Fibroblast of the aortic adventitia (primary cell): ENCODE measurements around the gene FAM83D. TPM values are rescaled to one million over a fixed set of nuclear protein-coding genes. Genes with fewer than 3 reads are reported as not detected.

Experiments used
- DNase-seq: peaks from one replicate; pipeline ENCODE4 v3.0.0-alpha.2; 2010; ENCODE audit warnings: low read depth
- H3K4me3 ChIP-seq: 2 replicates; pipeline ENCODE4 v1.5.1; 2011; ENCODE audit warnings: low read depth, mild to moderate bottlenecking, control low read depth, low read length, moderate library complexity
- total RNA-seq: library from RNA; depleted of rRNA; stranded (reverse); fragments of >200 nt; gene quantifications from 2 replicates; pipeline ENCODE4 v1.2.3, GENCODE V29; 2012; ENCODE audit warnings: low replicate concordance
- TF ChIP-seq, protein P1 (sequence below): IDR thresholded peaks from 2 replicates; pipeline ENCODE4 v1.5.1; 2011; ENCODE audit warnings: mild to moderate bottlenecking, low read length, control low read depth, inconsistent platforms; ENCODE audit not compliant: insufficient read depth

The FAM83D gene
- total RNA-seq, 1 donor: 16.7 TPM

DNA sequence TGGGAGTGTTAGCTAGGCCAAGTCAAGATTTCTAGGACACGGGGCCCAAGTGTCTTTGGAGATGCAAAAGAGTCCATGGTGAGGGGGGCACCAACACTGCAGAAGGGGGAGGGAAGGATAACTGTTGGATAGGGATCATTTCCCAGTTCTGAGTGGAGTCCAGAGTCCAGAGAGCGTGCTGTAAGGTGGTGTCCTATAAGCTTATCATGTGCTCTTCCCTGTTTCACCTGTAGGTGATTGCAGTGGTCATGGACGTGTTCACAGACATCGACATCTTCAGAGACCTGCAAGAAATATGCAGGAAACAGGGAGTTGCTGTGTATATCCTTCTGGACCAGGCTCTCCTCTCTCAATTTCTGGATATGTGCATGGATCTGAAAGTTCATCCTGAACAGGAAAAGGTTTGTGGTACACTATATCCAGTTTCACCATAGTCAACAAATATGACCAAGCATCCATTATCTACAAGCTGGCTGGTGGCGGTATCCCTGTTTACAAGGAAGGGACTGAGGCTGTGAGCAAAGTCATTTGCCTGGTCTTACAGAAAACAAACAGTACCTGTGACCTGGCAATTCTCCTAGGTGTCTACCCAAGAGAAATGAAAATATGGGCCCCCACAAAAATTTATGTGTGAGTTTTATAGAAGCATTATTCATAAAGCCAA is 15.6 kb downstream of the FAM83D start:
- TF ChIP-seq, protein P1, sequence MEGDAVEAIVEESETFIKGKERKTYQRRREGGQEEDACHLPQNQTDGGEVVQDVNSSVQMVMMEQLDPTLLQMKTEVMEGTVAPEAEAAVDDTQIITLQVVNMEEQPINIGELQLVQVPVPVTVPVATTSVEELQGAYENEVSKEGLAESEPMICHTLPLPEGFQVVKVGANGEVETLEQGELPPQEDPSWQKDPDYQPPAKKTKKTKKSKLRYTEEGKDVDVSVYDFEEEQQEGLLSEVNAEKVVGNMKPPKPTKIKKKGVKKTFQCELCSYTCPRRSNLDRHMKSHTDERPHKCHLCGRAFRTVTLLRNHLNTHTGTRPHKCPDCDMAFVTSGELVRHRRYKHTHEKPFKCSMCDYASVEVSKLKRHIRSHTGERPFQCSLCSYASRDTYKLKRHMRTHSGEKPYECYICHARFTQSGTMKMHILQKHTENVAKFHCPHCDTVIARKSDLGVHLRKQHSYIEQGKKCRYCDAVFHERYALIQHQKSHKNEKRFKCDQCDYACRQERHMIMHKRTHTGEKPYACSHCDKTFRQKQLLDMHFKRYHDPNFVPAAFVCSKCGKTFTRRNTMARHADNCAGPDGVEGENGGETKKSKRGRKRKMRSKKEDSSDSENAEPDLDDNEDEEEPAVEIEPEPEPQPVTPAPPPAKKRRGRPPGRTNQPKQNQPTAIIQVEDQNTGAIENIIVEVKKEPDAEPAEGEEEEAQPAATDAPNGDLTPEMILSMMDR: no peak
- no peak overlapping the region for H3K4me3 ChIP-seq
- no peak for DNase-seq

DNA sequence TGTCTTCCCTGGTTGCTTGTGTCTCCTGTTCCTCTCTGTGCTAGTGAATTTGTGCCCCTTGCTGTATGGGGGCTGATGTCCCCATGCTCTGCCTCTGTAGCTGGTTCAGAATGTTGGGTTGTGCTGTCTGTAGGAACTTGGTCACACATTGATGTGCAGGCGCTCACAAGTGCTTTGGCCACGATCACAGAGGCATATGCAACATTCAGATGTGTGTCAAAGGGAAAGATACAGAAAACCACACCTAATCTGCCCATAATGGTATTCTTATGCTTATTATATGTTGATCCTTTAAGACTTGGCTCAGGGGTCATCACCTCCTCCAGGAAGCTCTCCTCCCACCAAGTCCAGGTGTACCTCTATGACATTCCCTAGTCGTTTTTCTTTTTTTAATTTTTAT is 18.8 kb downstream of the FAM83D start:
- DNase-seq: no peak
- no peak overlapping the region for H3K4me3 ChIP-seq
- TF ChIP-seq, protein P1: no peak

DNA sequence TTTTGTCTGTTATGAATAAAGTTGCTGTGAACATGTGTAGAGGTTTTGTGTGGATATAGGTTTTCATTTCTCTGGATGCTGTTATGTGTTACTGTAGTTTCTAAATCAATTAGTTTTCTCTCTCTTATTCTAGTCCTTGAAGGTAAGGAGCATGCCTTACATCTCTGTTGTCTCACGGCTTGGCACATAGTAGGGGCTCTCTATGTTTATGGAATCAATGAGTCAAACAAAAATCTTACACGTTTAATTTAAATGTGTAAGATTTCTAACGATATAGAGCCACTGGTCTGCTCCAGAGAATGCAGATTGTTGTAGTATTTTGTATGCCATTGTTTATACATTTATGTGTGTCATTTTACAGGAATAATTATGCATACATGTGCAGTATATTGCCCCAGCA is 20.6 kb downstream of the FAM83D start:
- H3K4me3 ChIP-seq: no peak overlapping the region
- TF ChIP-seq, protein P1: no peak
- no peak for DNase-seq

DNA sequence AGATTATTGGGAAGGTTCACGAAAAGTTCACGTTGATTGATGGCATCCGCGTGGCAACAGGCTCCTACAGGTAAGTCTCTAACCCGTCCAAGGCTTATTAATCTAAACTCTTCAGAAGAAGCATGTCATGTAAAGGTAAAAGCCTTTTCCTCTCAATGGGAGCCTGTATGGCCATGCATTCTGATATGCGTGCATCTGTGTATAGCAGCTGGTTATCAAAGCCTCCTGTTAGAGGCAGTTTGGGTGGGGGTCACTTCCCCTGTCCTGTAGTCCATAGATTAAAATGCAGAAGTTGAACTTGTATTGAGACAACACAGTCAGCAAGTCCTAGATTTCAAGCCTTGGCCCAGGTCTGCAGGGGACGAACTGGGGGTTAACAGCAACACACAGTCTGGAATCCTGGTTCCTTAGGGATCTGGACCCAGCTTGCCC is 21.7 kb downstream of the FAM83D start:
- TF ChIP-seq, protein P1: no peak
- no peak for DNase-seq
- no peak overlapping the region for H3K4me3 ChIP-seq

DNA sequence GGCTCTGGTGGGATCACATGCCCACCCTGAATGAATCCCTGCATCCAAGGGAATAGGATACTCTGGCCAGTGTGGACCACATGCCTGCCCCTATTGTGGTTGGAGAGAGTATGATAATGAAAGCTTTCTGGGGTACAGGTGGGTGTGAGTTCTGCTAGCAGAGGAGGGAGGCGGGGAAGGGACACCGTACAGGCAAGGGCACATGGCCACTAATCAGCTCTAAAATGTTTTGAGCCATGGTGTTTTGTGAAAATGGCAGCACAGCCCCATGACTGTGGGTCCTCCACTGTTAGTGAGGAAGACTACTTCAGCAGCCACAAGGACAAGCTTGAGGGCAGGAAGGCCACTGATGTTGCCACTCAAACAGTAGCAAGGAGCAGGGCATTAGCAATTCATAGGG is 24.0 kb downstream of the FAM83D start:
- no peak for DNase-seq
- no peak overlapping the region for H3K4me3 ChIP-seq
- TF ChIP-seq, protein P1: no peak

DNA sequence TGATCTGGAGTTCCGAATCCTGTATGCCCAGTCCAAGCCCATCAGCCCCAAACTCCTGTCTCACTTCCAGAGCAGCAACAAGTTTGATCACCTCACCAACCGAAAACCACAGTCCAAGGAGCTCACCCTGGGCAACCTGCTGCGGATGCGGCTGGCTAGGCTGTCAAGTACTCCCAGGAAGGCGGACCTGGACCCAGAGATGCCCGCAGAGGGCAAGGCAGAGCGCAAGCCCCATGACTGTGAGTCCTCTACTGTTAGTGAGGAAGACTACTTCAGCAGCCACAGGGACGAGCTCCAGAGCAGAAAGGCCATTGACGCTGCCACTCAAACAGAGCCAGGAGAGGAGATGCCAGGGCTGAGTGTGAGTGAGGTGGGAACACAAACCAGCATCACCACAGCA is 25.4 kb downstream of the FAM83D start:
- no peak overlapping the region for H3K4me3 ChIP-seq
- no peak for DNase-seq
- TF ChIP-seq, protein P1: no peak

DNA sequence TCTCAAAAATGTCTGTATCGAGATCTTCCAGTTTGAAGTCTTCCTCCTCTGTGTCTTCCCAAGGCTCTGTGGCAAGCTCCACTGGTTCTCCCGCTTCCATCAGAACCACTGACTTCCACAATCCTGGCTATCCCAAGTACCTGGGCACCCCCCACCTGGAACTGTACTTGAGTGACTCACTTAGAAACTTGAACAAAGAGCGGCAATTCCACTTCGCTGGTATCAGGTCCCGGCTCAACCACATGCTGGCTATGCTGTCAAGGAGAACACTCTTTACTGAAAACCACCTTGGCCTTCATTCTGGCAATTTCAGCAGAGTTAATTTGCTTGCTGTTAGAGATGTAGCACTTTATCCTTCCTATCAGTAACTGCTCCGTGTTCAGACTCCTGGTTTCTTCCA is 25.9 kb downstream of the FAM83D start:
- no peak for DNase-seq
- H3K4me3 ChIP-seq: no peak overlapping the region
- TF ChIP-seq, protein P1: no peak
